Activated T-cell treated with anti-CD3 and anti-CD28 coated beads, Interleukin-2, amount 50 U/mL, for 4 hours (primary cell): Measurements from ENCODE around the gene VIPR2. TPM values are rescaled to one million over a fixed set of nuclear protein-coding genes. Genes with fewer than 3 reads are reported as not detected.

ENCODE experiments used
- ATAC-seq, 2 donors: fragments of 200-7000 bp; cut with Tn5 transposase; one replicate each; pipeline ENCODE4 v1.10.0; 2021
- DNase-seq: peaks from one replicate; pipeline ENCODE4 v3.0.0-alpha.2; 2020
- H3K27me3 Mint-ChIP-seq: one replicate; pipeline ENCODE4 v1.8.0; 2021; ENCODE audit warnings: low read depth, mixed read lengths
- H3K36me3 Mint-ChIP-seq: one replicate; pipeline ENCODE4 v1.8.0; 2022; ENCODE audit warnings: mixed read lengths; ENCODE audit not compliant: insufficient read depth
- H3K4me1 Mint-ChIP-seq: one replicate; pipeline ENCODE4 v1.8.0; 2021; ENCODE audit warnings: low read depth, mixed read lengths
- H3K4me3 Mint-ChIP-seq: one replicate; pipeline ENCODE4 v1.8.0; 2021; ENCODE audit warnings: mild to moderate bottlenecking, moderate library complexity, mixed read lengths
- H3K9me3 Mint-ChIP-seq: one replicate; pipeline ENCODE4 v1.8.0; 2021; ENCODE audit warnings: mixed read lengths
- total RNA-seq, 3 donors: library from RNA; stranded (reverse); gene quantifications; one replicate each; pipeline ENCODE4 v1.2.1, GENCODE V29; 2021

The VIPR2 gene
- total RNA-seq, 3 donors from 2014 or later, result 0.14 to 0.30 (median 0.26) TPM

- DNase-seq (no peak), ATAC-seq (no peak)
- no peaks in the 10 kb centered on the region for H3K4me1 Mint-ChIP-seq
- H3K27me3 Mint-ChIP-seq, result peaks cover 7% of the 10 kb centered on the region
- no peaks in the 10 kb centered on the region for H3K9me3 Mint-ChIP-seq
- H3K4me3 Mint-ChIP-seq, result no peak overlapping the region
- H3K36me3 Mint-ChIP-seq, result no peaks in the 10 kb centered on the region
These were observed 4.8 kb upstream of the VIPR2 start for GRCh38 chr7:159149488-159149887.

GRCh38 chr7:159148430-159149395 is 4.0 kb upstream of the VIPR2 start:
- ATAC-seq, result no peak
- H3K4me3 Mint-ChIP-seq, result no peak overlapping the region
- peaks cover 3% of the 10 kb centered on the region for H3K4me1 Mint-ChIP-seq
- no peaks in the 10 kb centered on the region for H3K9me3 Mint-ChIP-seq
- DNase-seq, result no peak
- peaks cover 13% of the 10 kb centered on the region for H3K27me3 Mint-ChIP-seq
- H3K36me3 Mint-ChIP-seq, result no peaks in the 10 kb centered on the region

GRCh38 chr7:159147687-159148086 is 3.0 kb upstream of the VIPR2 start:
- Mint-ChIP-seq H3K27me3 (peaks cover 21% of the 10 kb centered on the region), H3K36me3 (no peaks in the 10 kb centered on the region), H3K9me3 (no peaks in the 10 kb centered on the region), H3K4me3 (no peak overlapping the region), H3K4me1 (peaks cover 3% of the 10 kb centered on the region)
- no peak for DNase-seq
- no peak for ATAC-seq

DNA sequence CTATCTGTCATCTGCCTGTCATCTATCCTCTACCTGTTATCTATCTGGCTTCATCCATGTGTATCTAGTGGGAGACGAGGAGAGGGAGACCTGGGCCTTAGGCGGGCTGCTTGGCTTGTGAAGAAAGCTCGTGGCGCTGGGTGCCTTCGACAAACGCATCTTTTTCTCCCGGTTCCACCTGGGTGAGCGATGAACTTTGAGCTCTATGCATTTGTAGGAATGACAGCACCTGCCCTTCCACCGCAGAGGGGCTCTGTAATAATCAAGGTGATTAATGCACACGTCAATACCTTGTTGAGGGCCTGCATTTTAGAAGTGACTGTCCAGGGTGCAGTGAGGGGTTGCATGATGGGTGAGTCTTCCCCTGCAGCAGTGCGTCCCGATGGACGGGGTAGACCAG is 2.6 kb upstream of the VIPR2 start:
- Mint-ChIP-seq H3K36me3 (no peaks in the 10 kb centered on the region), H3K9me3 (no peaks in the 10 kb centered on the region), H3K4me1 (peaks cover 3% of the 10 kb centered on the region), H3K4me3 (no peak overlapping the region), H3K27me3 (peaks cover 23% of the 10 kb centered on the region)
- DNase-seq (no peak), ATAC-seq (no peak)

DNA sequence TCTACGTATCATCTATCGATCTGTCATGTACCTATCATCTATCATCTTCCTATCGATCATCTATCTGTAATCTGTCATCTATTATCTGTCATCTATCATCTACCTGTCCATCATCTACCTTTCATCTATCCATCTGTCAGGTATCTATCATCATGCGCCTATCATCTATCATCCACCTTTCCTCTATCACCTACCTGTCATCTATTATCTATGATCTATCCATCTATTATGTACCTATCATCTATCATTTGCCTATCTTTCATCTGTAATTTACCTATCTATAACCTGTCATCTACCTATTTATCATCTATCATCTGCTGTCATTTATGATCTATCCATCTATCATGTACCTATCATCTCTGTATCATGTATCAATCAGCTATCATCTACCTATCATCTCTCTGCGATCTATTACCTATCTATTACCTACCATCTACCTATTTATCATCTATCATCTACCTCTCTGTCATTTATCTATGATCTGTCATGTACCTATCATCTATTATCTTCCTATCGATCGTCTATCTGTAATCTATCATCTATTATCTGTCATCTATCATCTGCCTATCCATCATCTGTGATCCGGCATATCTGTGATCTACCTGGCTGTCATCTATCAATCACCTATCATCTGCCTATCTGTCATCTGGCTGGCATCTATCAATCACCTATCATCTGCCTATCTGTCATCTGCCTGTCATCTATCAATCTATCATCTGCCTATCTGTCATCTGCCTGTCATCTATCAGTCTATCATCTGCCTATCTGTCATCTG is 1.6 kb upstream of the VIPR2 start:
- Mint-ChIP-seq H3K36me3 (no peaks in the 10 kb centered on the region), H3K9me3 (no peaks in the 10 kb centered on the region), H3K4me1 (peaks cover 3% of the 10 kb centered on the region), H3K4me3 (no peak overlapping the region), H3K27me3 (peaks cover 32% of the 10 kb centered on the region)
- no peak for ATAC-seq
- DNase-seq, result no peak

GRCh38 chr7:159145490-159145855 is 806 bp upstream of the VIPR2 start:
- H3K4me3 Mint-ChIP-seq, result peak overlapping the region; percentile 68
- DNase-seq, result no peak
- no peaks in the 10 kb centered on the region for H3K9me3 Mint-ChIP-seq
- no peak for ATAC-seq
- no peaks in the 10 kb centered on the region for H3K36me3 Mint-ChIP-seq
- H3K4me1 Mint-ChIP-seq, result peaks cover 3% of the 10 kb centered on the region
- peaks cover 39% of the 10 kb centered on the region for H3K27me3 Mint-ChIP-seq

DNA sequence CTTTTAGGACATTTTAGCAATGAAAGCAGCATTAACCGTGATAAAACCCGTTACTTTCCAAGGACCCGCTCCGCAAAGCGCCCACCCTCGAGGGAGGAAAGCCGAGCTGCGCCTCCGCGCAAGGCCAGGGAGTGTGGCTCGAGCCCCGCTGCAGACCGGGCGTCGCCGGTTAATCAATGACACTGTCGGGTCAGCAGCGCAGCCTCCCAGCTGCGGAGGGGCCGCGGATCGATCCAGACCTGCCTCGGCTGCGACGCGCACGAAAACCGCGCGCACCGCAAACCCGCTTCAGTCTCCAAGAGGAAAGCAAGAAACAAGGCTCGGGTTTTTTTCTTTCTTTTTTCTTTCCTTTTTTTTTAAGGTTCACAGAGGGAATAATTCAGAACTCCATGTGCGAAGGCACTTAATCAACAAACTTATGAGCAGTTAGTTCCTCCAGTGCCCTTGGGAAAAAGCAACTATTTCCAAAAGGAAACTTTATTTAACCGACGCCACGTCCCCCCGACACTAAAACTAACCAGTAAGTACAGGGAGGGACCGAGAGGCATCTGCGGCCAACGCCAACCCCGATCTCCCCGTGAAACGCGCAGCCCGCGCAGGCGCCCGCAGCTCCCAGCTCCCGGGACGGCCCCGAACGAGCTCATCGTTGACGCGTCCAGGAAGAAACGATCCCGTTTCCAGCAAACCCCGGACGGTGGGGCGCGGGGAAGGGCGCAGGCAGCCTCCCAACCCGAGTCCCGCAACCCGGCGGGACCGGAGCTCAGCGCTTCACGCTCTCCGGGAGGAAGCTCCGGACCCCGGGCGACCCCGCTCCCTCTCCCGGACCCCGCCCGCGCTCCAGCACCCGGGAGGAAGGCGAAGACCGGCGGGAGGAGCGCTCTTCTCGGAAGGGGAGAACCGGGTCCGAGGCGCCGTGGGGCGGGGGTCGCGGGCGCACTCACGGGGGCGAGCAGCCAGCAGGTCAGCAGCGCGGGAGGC is 598 bp downstream of the VIPR2 start:
- peaks cover 3% of the 10 kb centered on the region for H3K4me1 Mint-ChIP-seq
- DNase-seq, result no peak
- H3K27me3 Mint-ChIP-seq, result peaks cover 47% of the 10 kb centered on the region
- H3K36me3 Mint-ChIP-seq, result no peaks in the 10 kb centered on the region
- peak overlapping the region; percentile 63 for H3K4me3 Mint-ChIP-seq
- H3K9me3 Mint-ChIP-seq, result no peaks in the 10 kb centered on the region
- ATAC-seq, result peak; percentile 42 to 57

- ATAC-seq, result no peak
- peaks cover 3% of the 10 kb centered on the region for H3K4me1 Mint-ChIP-seq
- H3K27me3 Mint-ChIP-seq, result peaks cover 44% of the 10 kb centered on the region
- no peak for DNase-seq
- H3K36me3 Mint-ChIP-seq, result no peaks in the 10 kb centered on the region
- peak overlapping the region; percentile 41 for H3K4me3 Mint-ChIP-seq
- no peaks in the 10 kb centered on the region for H3K9me3 Mint-ChIP-seq
These were observed 1.9 kb downstream of the VIPR2 start for GRCh38 chr7:159142730-159143129.

- H3K4me3 Mint-ChIP-seq, result no peak overlapping the region
- H3K36me3 Mint-ChIP-seq, result no peaks in the 10 kb centered on the region
- H3K4me1 Mint-ChIP-seq, result peaks cover 3% of the 10 kb centered on the region
- ATAC-seq (no peak), DNase-seq (no peak)
- H3K9me3 Mint-ChIP-seq, result no peaks in the 10 kb centered on the region
- H3K27me3 Mint-ChIP-seq, result peaks cover 44% of the 10 kb centered on the region
These were observed 2.5 kb downstream of the VIPR2 start for GRCh38 chr7:159142199-159142598.

DNA sequence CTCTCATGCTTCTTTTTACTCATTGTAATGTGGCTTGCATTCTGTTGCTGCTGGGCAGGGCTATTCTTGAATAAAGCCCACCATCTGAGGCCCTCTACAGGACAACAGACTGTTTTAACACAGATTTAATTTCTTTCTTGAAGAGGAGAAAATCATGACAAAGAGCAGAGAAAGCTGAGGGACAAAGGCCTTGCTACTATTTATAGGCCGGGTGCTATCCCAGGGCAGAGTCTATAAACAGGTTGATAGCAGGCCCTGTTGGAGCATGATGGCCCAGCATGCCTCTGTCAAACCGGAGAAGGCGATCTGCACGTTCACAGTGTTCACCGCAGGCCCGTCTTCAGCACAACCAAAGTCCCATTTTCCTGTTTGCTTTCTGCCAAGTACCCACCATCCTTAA is 3.0 kb downstream of the VIPR2 start:
- DNase-seq (no peak), ATAC-seq (no peak)
- Mint-ChIP-seq H3K4me3 (no peak overlapping the region), H3K27me3 (peaks cover 45% of the 10 kb centered on the region), H3K4me1 (peaks cover 3% of the 10 kb centered on the region), H3K9me3 (no peaks in the 10 kb centered on the region), H3K36me3 (no peaks in the 10 kb centered on the region)

GRCh38 chr7:159141167-159141566 is 3.5 kb downstream of the VIPR2 start:
- no peaks in the 10 kb centered on the region for H3K9me3 Mint-ChIP-seq
- H3K4me3 Mint-ChIP-seq, result no peak overlapping the region

GRCh38 chr7:159140170-159140910 is 4.3 kb downstream of the VIPR2 start:
- H3K36me3 Mint-ChIP-seq, result no peaks in the 10 kb centered on the region
- H3K9me3 Mint-ChIP-seq, result no peaks in the 10 kb centered on the region
- H3K27me3 Mint-ChIP-seq, result peaks cover 49% of the 10 kb centered on the region
- no peak overlapping the region for H3K4me3 Mint-ChIP-seq
- peaks cover 3% of the 10 kb centered on the region for H3K4me1 Mint-ChIP-seq
- ATAC-seq, result no peak
- no peak for DNase-seq

More at GRCh38 chr7:159141167-159141566, 3.5 kb downstream of the VIPR2 start:
- H3K4me1 Mint-ChIP-seq, result peaks cover 3% of the 10 kb centered on the region
- ATAC-seq (no peak), DNase-seq (no peak)
- peaks cover 49% of the 10 kb centered on the region for H3K27me3 Mint-ChIP-seq
- H3K36me3 Mint-ChIP-seq, result no peaks in the 10 kb centered on the region

DNA sequence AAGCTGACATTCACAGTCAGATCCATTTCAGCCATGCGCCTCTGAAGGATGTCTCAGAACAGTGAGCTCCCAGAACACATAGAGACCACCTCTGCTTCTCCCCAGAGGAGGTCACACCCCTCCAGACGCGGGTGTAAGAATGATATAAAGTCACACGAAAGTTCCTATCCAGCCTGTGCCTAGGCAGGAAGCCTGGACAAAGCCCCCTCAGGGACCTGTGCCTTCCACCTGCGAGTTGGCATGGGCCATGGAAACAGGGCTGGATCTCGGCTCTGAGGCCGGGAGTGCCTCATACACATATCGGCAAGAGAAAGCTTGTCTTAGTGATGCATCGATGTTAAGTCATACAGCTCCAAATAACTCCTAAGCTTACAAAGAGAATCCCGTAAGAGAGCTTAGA is 5.0 kb downstream of the VIPR2 start:
- peaks cover 49% of the 10 kb centered on the region for H3K27me3 Mint-ChIP-seq
- H3K4me1 Mint-ChIP-seq, result peaks cover 3% of the 10 kb centered on the region
- ATAC-seq, result no peak
- no peak overlapping the region for H3K4me3 Mint-ChIP-seq
- H3K36me3 Mint-ChIP-seq, result no peaks in the 10 kb centered on the region
- no peaks in the 10 kb centered on the region for H3K9me3 Mint-ChIP-seq
- DNase-seq, result no peak
